GM12872 (cell line): ENCODE results near the gene SEC62.

Experiments used
- TF ChIP-seq, protein P1 (sequence below): IDR thresholded peaks from 3 replicates; pipeline ENCODE4 v1.5.1; 2011; ENCODE audit warnings: low read depth, mild to moderate bottlenecking, low read length, moderate library complexity; ENCODE audit not compliant: insufficient read depth

The SEC62 gene

DNA sequence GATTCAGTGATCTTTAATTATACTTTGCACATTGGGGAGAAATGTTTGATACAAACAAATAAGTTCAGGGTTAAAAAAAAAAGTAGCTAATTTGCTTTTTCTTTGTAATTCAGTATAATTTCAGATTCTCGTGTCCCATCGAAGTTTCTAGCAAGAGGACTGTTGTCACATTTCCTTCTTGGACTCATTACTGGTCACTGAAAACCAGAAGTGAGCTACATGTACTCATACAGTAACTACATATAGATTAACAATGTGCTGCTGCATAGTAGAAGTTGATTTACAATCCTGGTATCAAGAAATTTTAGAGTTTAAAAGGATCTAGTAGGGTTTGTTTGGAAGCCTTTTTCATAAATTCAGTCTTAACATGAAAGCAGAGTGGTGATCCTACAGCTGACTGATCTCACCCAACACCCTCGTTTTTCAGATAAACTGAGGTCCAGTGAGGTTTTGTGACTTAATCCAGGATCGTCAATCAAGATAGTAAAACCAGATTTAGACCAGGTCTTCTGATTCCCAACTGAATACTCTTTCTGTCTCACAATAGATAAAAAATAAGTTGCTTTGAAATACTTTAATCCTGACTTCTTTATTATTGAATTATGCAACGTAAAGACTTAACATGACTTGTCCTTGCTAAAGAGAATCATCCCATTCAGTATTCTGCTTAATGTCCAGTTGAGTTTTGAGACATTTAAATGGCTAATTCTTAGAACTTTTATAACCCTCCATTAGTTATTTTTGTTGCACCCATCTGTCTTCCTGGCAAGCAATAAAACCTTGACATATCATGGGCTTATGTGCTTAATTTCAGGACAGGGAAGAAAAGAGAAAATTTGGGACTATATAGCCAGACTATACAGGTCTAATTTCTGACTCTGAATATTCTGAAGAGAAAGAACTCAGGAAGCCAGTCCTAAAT lies 2.8 kb downstream of the SEC62 start:
- TF ChIP-seq, protein P1, sequence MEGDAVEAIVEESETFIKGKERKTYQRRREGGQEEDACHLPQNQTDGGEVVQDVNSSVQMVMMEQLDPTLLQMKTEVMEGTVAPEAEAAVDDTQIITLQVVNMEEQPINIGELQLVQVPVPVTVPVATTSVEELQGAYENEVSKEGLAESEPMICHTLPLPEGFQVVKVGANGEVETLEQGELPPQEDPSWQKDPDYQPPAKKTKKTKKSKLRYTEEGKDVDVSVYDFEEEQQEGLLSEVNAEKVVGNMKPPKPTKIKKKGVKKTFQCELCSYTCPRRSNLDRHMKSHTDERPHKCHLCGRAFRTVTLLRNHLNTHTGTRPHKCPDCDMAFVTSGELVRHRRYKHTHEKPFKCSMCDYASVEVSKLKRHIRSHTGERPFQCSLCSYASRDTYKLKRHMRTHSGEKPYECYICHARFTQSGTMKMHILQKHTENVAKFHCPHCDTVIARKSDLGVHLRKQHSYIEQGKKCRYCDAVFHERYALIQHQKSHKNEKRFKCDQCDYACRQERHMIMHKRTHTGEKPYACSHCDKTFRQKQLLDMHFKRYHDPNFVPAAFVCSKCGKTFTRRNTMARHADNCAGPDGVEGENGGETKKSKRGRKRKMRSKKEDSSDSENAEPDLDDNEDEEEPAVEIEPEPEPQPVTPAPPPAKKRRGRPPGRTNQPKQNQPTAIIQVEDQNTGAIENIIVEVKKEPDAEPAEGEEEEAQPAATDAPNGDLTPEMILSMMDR = no peak

DNA sequence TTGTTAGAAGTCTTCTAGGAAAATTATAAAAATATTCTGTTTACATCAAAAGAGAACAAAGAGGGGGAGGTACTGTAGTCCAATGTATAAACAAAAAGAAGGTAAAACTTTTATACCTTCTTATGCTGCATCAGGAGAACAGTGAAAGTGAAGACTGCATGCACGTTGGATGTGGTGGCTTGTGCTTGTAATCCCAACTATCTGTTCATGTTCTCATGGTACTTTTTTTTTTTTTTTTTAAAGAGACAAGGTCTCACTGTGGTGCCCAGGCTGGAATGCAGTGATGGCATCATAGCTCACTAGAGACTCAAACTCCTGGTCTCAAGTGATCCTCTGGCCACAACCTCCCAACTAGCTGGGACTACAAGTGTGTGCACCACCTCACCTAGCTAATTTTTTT lies 4.2 kb downstream of the SEC62 start:
- TF ChIP-seq, protein P1 = no peak

GRCh38 chr3:169971522-169971921 lies 4.9 kb downstream of the SEC62 start:
- TF ChIP-seq, protein P1 = no peak

DNA sequence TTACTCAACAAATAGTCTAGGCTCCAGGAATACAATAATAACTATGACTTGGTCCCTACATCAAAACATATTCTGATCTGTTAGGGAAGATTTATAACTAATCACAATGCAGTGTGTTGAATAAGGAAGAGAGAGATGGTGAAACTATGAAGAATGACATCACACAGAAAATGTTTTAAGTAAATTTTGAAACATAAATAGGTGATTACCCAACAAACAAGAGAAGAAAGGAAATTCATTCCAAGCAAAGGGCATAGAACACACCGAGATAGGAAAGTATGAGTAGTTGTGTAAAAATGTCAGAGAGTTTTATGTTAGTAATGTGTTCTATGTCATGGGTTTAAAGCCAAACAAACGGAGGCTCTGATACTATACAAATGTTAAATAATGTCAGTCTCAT lies 13.4 kb downstream of the SEC62 start:
- TF ChIP-seq, protein P1 = no peak

DNA sequence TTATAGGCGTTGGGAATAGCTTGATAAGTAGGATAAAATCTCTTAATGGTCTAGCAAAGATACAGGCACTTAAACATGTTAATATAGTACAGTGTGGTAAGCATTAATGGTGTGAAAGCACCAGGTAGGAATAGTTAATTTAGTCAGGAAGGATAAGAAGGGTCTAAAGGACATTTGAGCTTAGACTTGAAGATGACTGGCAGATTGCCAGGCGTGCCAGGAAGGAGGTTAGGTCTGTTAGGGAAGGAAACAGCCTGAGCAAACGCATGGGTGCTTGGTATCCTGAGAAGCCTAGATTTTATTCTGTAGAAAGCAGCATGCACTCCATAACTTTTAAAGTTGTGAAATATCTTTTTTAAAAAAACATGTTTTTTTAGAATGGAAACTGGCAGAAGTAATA lies 17.7 kb downstream of the SEC62 start:
- TF ChIP-seq, protein P1 = no peak

- TF ChIP-seq, protein P1 = no peak
Observed at GRCh38 chr3:169990431-169990830, 23.8 kb downstream of the SEC62 start.

DNA sequence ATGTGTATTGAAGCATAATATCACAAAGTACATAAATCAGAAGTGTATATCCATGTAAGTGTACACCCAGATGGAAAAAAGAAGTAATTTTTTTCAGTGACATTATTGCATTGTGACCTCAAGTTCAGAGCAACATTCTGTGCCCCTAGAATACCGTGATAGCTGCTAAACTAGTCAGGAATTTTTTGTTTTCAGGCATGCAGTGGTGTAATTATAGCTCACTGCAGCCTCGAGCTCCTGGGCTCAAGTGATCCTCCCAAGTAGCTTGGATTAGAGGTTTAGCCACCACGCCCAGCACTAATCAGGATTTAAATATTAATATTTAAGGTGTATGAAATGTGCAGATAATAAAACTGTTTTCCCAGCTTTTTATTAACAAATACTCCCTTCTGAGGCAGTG lies 25.5 kb downstream of the SEC62 start:
- TF ChIP-seq, protein P1 = no peak
